GM18951 (cell line): ENCODE results near the gene TXNDC8.

Experiments used
- POLR2A ChIP-seq: IDR thresholded peaks from 4 replicates; pipeline ENCODE4 v1.6.1; 2011; ENCODE audit warnings: mild to moderate bottlenecking; ENCODE audit not compliant: insufficient read length, insufficient read depth; ENCODE audit errors: extremely low read depth
- in situ Hi-C: fragments of 300-500 bp; cut with MboI; formaldehyde crosslinking; loops from one replicate; pipeline ENCODE4 v1.12.0; 2022; ENCODE audit warnings: low sequenced_read_pairs, mixed read lengths, inconsistent platforms; ENCODE audit not compliant: unreplicated experiment

TXNDC8 gene

DNA sequence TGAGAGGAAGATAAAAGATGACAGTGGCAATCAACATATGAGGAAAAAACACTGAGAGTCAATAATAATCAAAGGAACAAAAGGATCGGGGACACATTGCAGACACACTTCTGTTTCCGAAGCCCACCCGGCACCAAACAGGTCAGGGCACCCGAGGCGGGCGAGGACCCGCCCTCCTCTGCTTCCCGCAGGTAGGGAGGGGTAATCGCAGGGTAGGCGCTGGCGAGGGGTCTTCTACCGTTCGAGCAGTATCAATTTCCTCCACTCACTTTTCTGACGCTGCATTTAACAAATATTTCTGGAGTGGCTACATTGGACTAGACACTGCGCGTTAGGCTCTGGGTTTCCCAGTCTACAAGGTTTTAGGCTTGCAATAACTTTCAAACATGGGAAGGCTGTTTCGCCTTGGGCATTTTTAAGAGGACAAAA is 82.6 kb downstream of the TXNDC8 start:
- in situ Hi-C loops = no loop called here
- TF ChIP-seq POLR2A = no peak

DNA sequence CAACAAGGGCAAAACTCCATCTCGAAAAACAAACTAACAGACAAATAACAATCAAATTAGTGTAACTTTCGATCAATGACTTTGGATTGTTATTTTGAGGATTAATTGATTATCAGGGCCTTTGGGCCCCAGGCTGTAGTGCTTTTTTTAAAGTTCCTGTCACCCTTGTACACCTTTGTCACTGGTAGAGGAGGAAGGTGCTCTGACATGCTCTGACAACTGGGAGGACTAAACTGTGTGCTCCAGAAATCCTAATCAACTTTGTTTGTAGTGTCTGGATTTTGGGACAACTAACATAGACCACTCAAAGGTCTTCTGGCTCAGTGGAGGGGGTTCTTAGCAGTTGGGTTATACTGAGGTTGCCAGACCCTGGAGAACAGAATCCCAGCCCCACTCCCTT is 83.2 kb downstream of the TXNDC8 start:
- in situ Hi-C loops = no loop called here
- no peak for TF ChIP-seq POLR2A
